ENCODE data around the gene MAN1A2. TPM values are rescaled to one million over a fixed set of nuclear protein-coding genes. Genes with fewer than 3 reads are reported as not detected.
A peak's percentile ranks its signal among the peaks of the same experiment; 100 is the strongest.

The MAN1A2 gene
- total RNA-seq, 1 donor from 2014 or later = 31.8 TPM

GRCh38 chr1:117387060-117387633, 19.9 kb downstream of the MAN1A2 start:
- Mint-ChIP-seq H3K4me3 (ENCODE audit: unreplicated experiment) (no peak overlapping the region), H3K9me3 (ENCODE audit: unreplicated experiment) (peaks cover 9% of the 10 kb centered on the region), H3K4me1 (ENCODE audit: low read depth, unreplicated experiment) (peaks cover 1% of the 10 kb centered on the region), H3K27me3 (ENCODE audit: unreplicated experiment) (no peaks in the 10 kb centered on the region), H3K36me3 (ENCODE audit: unreplicated experiment) (no peaks in the 10 kb centered on the region), H3K27ac (ENCODE audit: unreplicated experiment) (no peak overlapping the region)
- DNase-seq = no peak
- no peak for TF ChIP-seq CTCF (IDR thresholded peaks at IDR 0.05; ENCODE audit: partially characterized antibody, unreplicated experiment)

- no peak for DNase-seq
- H3K4me1 Mint-ChIP-seq (ENCODE audit: low read depth, unreplicated experiment) = peaks cover 1% of the 10 kb centered on the region
- peaks cover 3% of the 10 kb centered on the region for H3K9me3 Mint-ChIP-seq (ENCODE audit: unreplicated experiment)
- H3K4me3 Mint-ChIP-seq (ENCODE audit: unreplicated experiment) = no peak overlapping the region
- no peaks in the 10 kb centered on the region for H3K36me3 Mint-ChIP-seq (ENCODE audit: unreplicated experiment)
- no peak overlapping the region for H3K27ac Mint-ChIP-seq (ENCODE audit: unreplicated experiment)
- no peak for TF ChIP-seq CTCF (IDR thresholded peaks at IDR 0.05; ENCODE audit: partially characterized antibody, unreplicated experiment)
- no peaks in the 10 kb centered on the region for H3K27me3 Mint-ChIP-seq (ENCODE audit: unreplicated experiment)
Measured at GRCh38 chr1:117388328-117388727, 21.1 kb downstream of the MAN1A2 start.

- Mint-ChIP-seq H3K9me3 (ENCODE audit: unreplicated experiment) (no peaks in the 10 kb centered on the region), H3K36me3 (ENCODE audit: unreplicated experiment) (no peaks in the 10 kb centered on the region), H3K27ac (ENCODE audit: unreplicated experiment) (no peak overlapping the region), H3K27me3 (ENCODE audit: unreplicated experiment) (no peaks in the 10 kb centered on the region), H3K4me3 (ENCODE audit: unreplicated experiment) (no peak overlapping the region), H3K4me1 (ENCODE audit: low read depth, unreplicated experiment) (peaks cover 1% of the 10 kb centered on the region)
- no peak for TF ChIP-seq CTCF (IDR thresholded peaks at IDR 0.05; ENCODE audit: partially characterized antibody, unreplicated experiment)
- DNase-seq = peak; percentile 14
Measured at GRCh38 chr1:117389284-117389683, 22.0 kb downstream of the MAN1A2 start.

GRCh38 chr1:117389779-117390178, 22.5 kb downstream of the MAN1A2 start:
- Mint-ChIP-seq H3K4me1 (ENCODE audit: low read depth, unreplicated experiment) (peaks cover 1% of the 10 kb centered on the region), H3K4me3 (ENCODE audit: unreplicated experiment) (no peak overlapping the region), H3K27me3 (ENCODE audit: unreplicated experiment) (no peaks in the 10 kb centered on the region), H3K36me3 (ENCODE audit: unreplicated experiment) (no peaks in the 10 kb centered on the region), H3K9me3 (ENCODE audit: unreplicated experiment) (no peaks in the 10 kb centered on the region), H3K27ac (ENCODE audit: unreplicated experiment) (no peak overlapping the region)
- DNase-seq = no peak
- no peak for TF ChIP-seq CTCF (IDR thresholded peaks at IDR 0.05; ENCODE audit: partially characterized antibody, unreplicated experiment)

- no peak for DNase-seq
- Mint-ChIP-seq H3K27me3 (ENCODE audit: unreplicated experiment) (no peaks in the 10 kb centered on the region), H3K4me1 (ENCODE audit: low read depth, unreplicated experiment) (peaks cover 1% of the 10 kb centered on the region), H3K36me3 (ENCODE audit: unreplicated experiment) (no peaks in the 10 kb centered on the region), H3K27ac (ENCODE audit: unreplicated experiment) (no peak overlapping the region), H3K9me3 (ENCODE audit: unreplicated experiment) (no peaks in the 10 kb centered on the region), H3K4me3 (ENCODE audit: unreplicated experiment) (no peak overlapping the region)
- TF ChIP-seq CTCF (IDR thresholded peaks at IDR 0.05; ENCODE audit: partially characterized antibody, unreplicated experiment) = no peak
Measured at GRCh38 chr1:117392771-117393170, 25.5 kb downstream of the MAN1A2 start.

All from glutamatergic neuron (in vitro differentiated cells).